NT2/D1 (cell line): Measurements from ENCODE around the gene TRAIP.

Experiments used
- YY1 ChIP-seq: IDR thresholded peaks from 2 replicates; pipeline ENCODE4 v1.6.1; 2011; ENCODE audit not compliant: insufficient read length, insufficient read depth
- ZNF274 ChIP-seq: IDR thresholded peaks from 2 replicates; pipeline ENCODE4 v1.6.1; 2011; ENCODE audit warnings: mild to moderate bottlenecking, low read depth, low read length

DNA sequence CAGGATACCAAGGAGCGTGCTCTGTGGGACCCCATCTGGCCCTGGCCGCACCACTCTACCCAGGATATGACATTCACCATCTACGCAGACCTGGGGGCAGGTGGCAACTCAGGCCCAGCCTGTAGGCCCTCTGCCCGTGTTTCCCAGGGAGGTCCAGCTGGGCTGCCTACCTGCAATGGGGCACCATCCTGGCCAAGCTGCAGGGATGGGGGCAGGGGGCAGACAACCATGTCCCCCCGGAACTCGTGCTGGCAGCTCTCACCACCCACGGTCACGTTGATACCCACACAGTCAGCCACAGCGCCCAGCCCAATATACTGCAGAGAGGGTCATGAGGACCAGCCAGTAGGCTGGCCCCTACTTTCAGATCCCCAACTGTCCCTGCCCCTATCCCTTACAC lies 39.4 kb upstream of the TRAIP start:
- TF ChIP-seq ZNF274 (no peak), YY1 (no peak)
